Activated CD8-positive, alpha-beta T cell treated with anti-CD3 and anti-CD28 coated beads, Interleukin-2, amount 10 ng/mL, durations not matched to agents 7 days and 5 days (primary cell): ENCODE data around the gene LPCAT3. TPM values are rescaled to one million over a fixed set of nuclear protein-coding genes. Genes with fewer than 3 reads are reported as not detected.
A peak's percentile ranks its signal among the peaks of the same experiment; 100 is the strongest.

Experiments used
- ATAC-seq: fragments of 150-1000 bp; cut with Tn5 transposase; one replicate; pipeline ENCODE4 v1.10.0; 2021; ENCODE audit warnings: moderate library complexity
- CTCF ChIA-PET: fragments of 350-600 bp; sonication (Branson Sonifier 250); formaldehyde crosslinking; loops from one replicate; lab custom pipeline; 2021; ENCODE audit warnings: antibody characterized with exemption; lab: Charles Lee
- POLR2A ChIA-PET: fragments of 350-600 bp; sonication (Branson Sonifier 250); formaldehyde crosslinking; loops from one replicate; lab custom pipeline; 2021; ENCODE audit warnings: antibody characterized with exemption; lab: Charles Lee
- DNase-seq: peaks from one replicate; pipeline ENCODE4 v3.0.0-alpha.2; 2020
- H3K27ac Mint-ChIP-seq: one replicate; pipeline ENCODE4 v1.8.0; 2021; ENCODE audit warnings: mild to moderate bottlenecking, mixed read lengths
- H3K27me3 Mint-ChIP-seq: one replicate; pipeline ENCODE4 v1.8.0; 2021; ENCODE audit warnings: low read depth, mixed read lengths
- H3K36me3 Mint-ChIP-seq: one replicate; pipeline ENCODE4 v1.8.0; 2021; ENCODE audit warnings: low read depth, mixed read lengths
- H3K4me1 Mint-ChIP-seq: one replicate; pipeline ENCODE4 v1.8.0; 2021; ENCODE audit warnings: low read depth, mixed read lengths
- H3K4me3 Mint-ChIP-seq: one replicate; pipeline ENCODE4 v1.8.0; 2021; ENCODE audit warnings: mild to moderate bottlenecking, mixed read lengths
- H3K9me3 Mint-ChIP-seq: one replicate; pipeline ENCODE4 v1.8.0; 2022; ENCODE audit warnings: mixed read lengths; ENCODE audit not compliant: insufficient read depth
- total RNA-seq, 2 experiments: library from RNA; stranded (reverse); gene quantifications; one replicate each; pipeline ENCODE4 v1.2.3, GENCODE V29; 2021

Gene LPCAT3
- total RNA-seq, 2 experiments from 2014 or later: 37.3 to 40.3 TPM

- H3K27me3 Mint-ChIP-seq: no peaks in the 10 kb centered on the region
- peaks cover 82% of the 10 kb centered on the region for H3K4me1 Mint-ChIP-seq
- H3K4me3 Mint-ChIP-seq: no peak overlapping the region
- no peaks in the 10 kb centered on the region for H3K9me3 Mint-ChIP-seq
- POLR2A ChIA-PET: interaction anchor here (1.0 to 18.7 kb wide), 3 partner anchors 18 to 94 kb away, joined by 4 to 1099 read pairs (median 5); partner anchors contain the start of genes C12orf57, PTPN6, RNU7-1 and SPSB2
- CTCF ChIA-PET: interaction anchor here (1.0 to 13.3 kb wide), 7 partner anchors 9 to 149 kb away, joined by 3 to 742 read pairs (median 18); partner anchors contain the start of genes C12orf57, C1RL, PTPN6 and RNU7-1
- DNase-seq (no peak), ATAC-seq (no peak)
- peaks cover 67% of the 10 kb centered on the region for H3K36me3 Mint-ChIP-seq
- peak overlapping the region; percentile 25 for H3K27ac Mint-ChIP-seq
Observed at GRCh38 chr12:6963016-6963731, 55.1 kb downstream of the LPCAT3 start.

- Mint-ChIP-seq H3K4me1 (peaks cover 82% of the 10 kb centered on the region), H3K9me3 (no peaks in the 10 kb centered on the region), H3K36me3 (peaks cover 71% of the 10 kb centered on the region), H3K27me3 (no peaks in the 10 kb centered on the region), H3K4me3 (peak overlapping the region; percentile 99), H3K27ac (peak overlapping the region; percentile 98)
- ChIA-PET CTCF (interaction anchor here (0.8 to 13.3 kb wide), 3 partner anchors 18 to 90 kb away, joined by 4 to 742 read pairs (median 11); partner anchors contain the start of genes C12orf57, PTPN6, RNU7-1 and SPSB2), POLR2A (interaction anchor here (1.3 to 18.7 kb wide), 3 partner anchors 17 to 146 kb away, joined by 3 to 1099 read pairs (median 9); partner anchors contain the start of genes C12orf57, C1RL, PTPN6 and RNU7-1)
- DNase-seq (no peak), ATAC-seq (no peak)
Observed at GRCh38 chr12:6962285-6963015, 55.8 kb downstream of the LPCAT3 start.

- peak; percentile 58 for DNase-seq
- Mint-ChIP-seq H3K36me3 (peaks cover 72% of the 10 kb centered on the region), H3K4me3 (peak overlapping the region; percentile 99), H3K27ac (peak overlapping the region; percentile 98), H3K27me3 (no peaks in the 10 kb centered on the region), H3K4me1 (peaks cover 84% of the 10 kb centered on the region), H3K9me3 (no peaks in the 10 kb centered on the region)
- CTCF ChIA-PET: interaction anchor here (0.7 to 13.3 kb wide), 9 partner anchors 17 to 146 kb away, joined by 3 to 742 read pairs (median 4); partner anchors contain the start of genes C12orf57, LPCAT3, PTPN6 and RNU7-1
- POLR2A ChIA-PET: interaction anchor here (1.3 to 18.7 kb wide), 4 partner anchors 16 to 147 kb away, joined by 3 to 1099 read pairs (median 8); partner anchors contain the start of genes C12orf57, C1RL, ENO2 and PTPN6
- peak; percentile 17 for ATAC-seq
Observed at GRCh38 chr12:6961695-6962284, 56.5 kb downstream of the LPCAT3 start.

- H3K4me1 Mint-ChIP-seq: peaks cover 87% of the 10 kb centered on the region
- peaks cover 72% of the 10 kb centered on the region for H3K36me3 Mint-ChIP-seq
Observed at GRCh38 chr12:6961278-6961694, 57.0 kb downstream of the LPCAT3 start.

GRCh38 chr12:6960593-6961277 lies 57.5 kb downstream of the LPCAT3 start:
- peaks cover 73% of the 10 kb centered on the region for H3K36me3 Mint-ChIP-seq
- POLR2A ChIA-PET: interaction anchor here (0.9 to 18.7 kb wide), 8 partner anchors 8 to 148 kb away, joined by 3 to 1099 read pairs (median 7); partner anchors contain the start of genes C12orf57, C1RL, CDCA3 and ENO2

More at GRCh38 chr12:6961278-6961694, 57.0 kb downstream of the LPCAT3 start:
- no peaks in the 10 kb centered on the region for H3K9me3 Mint-ChIP-seq
- H3K27me3 Mint-ChIP-seq: no peaks in the 10 kb centered on the region
- POLR2A ChIA-PET: interaction anchor here (1.0 to 18.7 kb wide), 6 partner anchors 16 to 148 kb away, joined by 3 to 1099 read pairs (median 7); partner anchors contain the start of genes C12orf57, C1RL, ENO2 and PTPN6
- DNase-seq (peak; percentile 79), ATAC-seq (peak; percentile 55)
- H3K4me3 Mint-ChIP-seq: peak overlapping the region; percentile 99
- CTCF ChIA-PET: interaction anchor here (0.7 to 13.3 kb wide), 10 partner anchors 8 to 147 kb away, joined by 3 to 742 read pairs (median 4); partner anchors contain the start of genes C12orf57, LPCAT3, PTPN6 and RNU7-1
- H3K27ac Mint-ChIP-seq: peak overlapping the region; percentile 98

GRCh38 chr12:6959805-6960592 lies 58.3 kb downstream of the LPCAT3 start:
- ChIA-PET POLR2A (interaction anchor here (0.9 to 18.7 kb wide), 9 partner anchors 9 to 149 kb away, joined by 3 to 1099 read pairs (median 8); partner anchors contain the start of genes C12orf57, C1RL, CDCA3 and ENO2), CTCF (interaction anchor here (0.8 to 13.3 kb wide), 9 partner anchors 9 to 133 kb away, joined by 3 to 742 read pairs (median 8); partner anchors contain the start of genes C12orf57, C1R, PTPN6 and RNU7-1)
- H3K27ac Mint-ChIP-seq: peak overlapping the region; percentile 98
- peak overlapping the region; percentile 99 for H3K4me3 Mint-ChIP-seq
- peaks cover 89% of the 10 kb centered on the region for H3K4me1 Mint-ChIP-seq
- H3K9me3 Mint-ChIP-seq: no peaks in the 10 kb centered on the region
- ATAC-seq: no peak
- peaks cover 73% of the 10 kb centered on the region for H3K36me3 Mint-ChIP-seq
- DNase-seq: no peak
- no peaks in the 10 kb centered on the region for H3K27me3 Mint-ChIP-seq

More at GRCh38 chr12:6960593-6961277, 57.5 kb downstream of the LPCAT3 start:
- CTCF ChIA-PET: interaction anchor here (0.8 to 13.3 kb wide), 11 partner anchors 8 to 147 kb away, joined by 3 to 742 read pairs (median 4); partner anchors contain the start of genes C12orf57, C1R, LPCAT3 and PTPN6
- peak overlapping the region; percentile 99 for H3K4me3 Mint-ChIP-seq
- peak; percentile 67 for DNase-seq
- H3K27me3 Mint-ChIP-seq: no peaks in the 10 kb centered on the region
- peak overlapping the region; percentile 98 for H3K27ac Mint-ChIP-seq
- H3K9me3 Mint-ChIP-seq: no peaks in the 10 kb centered on the region
- peaks cover 89% of the 10 kb centered on the region for H3K4me1 Mint-ChIP-seq
- peak; percentile 10 for ATAC-seq

- ATAC-seq (peak; percentile 60), DNase-seq (peak; percentile 84)
- Mint-ChIP-seq H3K36me3 (peaks cover 79% of the 10 kb centered on the region), H3K9me3 (no peaks in the 10 kb centered on the region), H3K4me1 (peaks cover 89% of the 10 kb centered on the region), H3K27ac (peak overlapping the region; percentile 98), H3K4me3 (peak overlapping the region; percentile 99), H3K27me3 (no peaks in the 10 kb centered on the region)
- ChIA-PET CTCF (interaction anchor here (1.0 to 13.3 kb wide), 6 partner anchors 9 to 154 kb away, joined by 3 to 742 read pairs (median 10); partner anchors contain the start of genes C12orf57, PTPN6, RNU7-1 and SPSB2), POLR2A (interaction anchor here (0.6 to 18.7 kb wide), 9 partner anchors 10 to 328 kb away, joined by 3 to 1099 read pairs (median 7); partner anchors contain the start of genes C12orf57, CDCA3, PTPN6 and RNU7-1)
Observed at GRCh38 chr12:6959058-6959804, 59.0 kb downstream of the LPCAT3 start.

GRCh38 chr12:6958609-6959057 lies 59.6 kb downstream of the LPCAT3 start:
- DNase-seq (no peak), ATAC-seq (no peak)
- CTCF ChIA-PET: interaction anchor here (0.7 to 13.3 kb wide), 7 partner anchors 10 to 154 kb away, joined by 3 to 742 read pairs (median 7); partner anchors contain the start of genes C12orf57, PTPN6, RNU7-1 and SPSB2
- H3K9me3 Mint-ChIP-seq: no peaks in the 10 kb centered on the region
- H3K36me3 Mint-ChIP-seq: peaks cover 85% of the 10 kb centered on the region
- H3K27me3 Mint-ChIP-seq: no peaks in the 10 kb centered on the region
- H3K4me1 Mint-ChIP-seq: peaks cover 92% of the 10 kb centered on the region
- POLR2A ChIA-PET: interaction anchor here (0.6 to 18.7 kb wide), 8 partner anchors 10 to 327 kb away, joined by 3 to 1099 read pairs (median 6); partner anchors contain the start of genes C12orf57, CDCA3, PTPN6 and RNU7-1
- H3K27ac Mint-ChIP-seq: peak overlapping the region; percentile 98
- peak overlapping the region; percentile 99 for H3K4me3 Mint-ChIP-seq
